ENCODE results near the gene CIAO3.
A peak's percentile ranks its signal among the peaks of the same experiment; 100 is the strongest.

The CIAO3 gene

GRCh38 chr16:705431-706188 is 35.2 kb downstream of the CIAO3 start, which contains the start of gene FBXL16:
Gene FBXL16 (minus strand): TSS chr16:705801. CDS start chr16:697405, 8,396 bp downstream.
- TF ChIP-seq, protein P1, sequence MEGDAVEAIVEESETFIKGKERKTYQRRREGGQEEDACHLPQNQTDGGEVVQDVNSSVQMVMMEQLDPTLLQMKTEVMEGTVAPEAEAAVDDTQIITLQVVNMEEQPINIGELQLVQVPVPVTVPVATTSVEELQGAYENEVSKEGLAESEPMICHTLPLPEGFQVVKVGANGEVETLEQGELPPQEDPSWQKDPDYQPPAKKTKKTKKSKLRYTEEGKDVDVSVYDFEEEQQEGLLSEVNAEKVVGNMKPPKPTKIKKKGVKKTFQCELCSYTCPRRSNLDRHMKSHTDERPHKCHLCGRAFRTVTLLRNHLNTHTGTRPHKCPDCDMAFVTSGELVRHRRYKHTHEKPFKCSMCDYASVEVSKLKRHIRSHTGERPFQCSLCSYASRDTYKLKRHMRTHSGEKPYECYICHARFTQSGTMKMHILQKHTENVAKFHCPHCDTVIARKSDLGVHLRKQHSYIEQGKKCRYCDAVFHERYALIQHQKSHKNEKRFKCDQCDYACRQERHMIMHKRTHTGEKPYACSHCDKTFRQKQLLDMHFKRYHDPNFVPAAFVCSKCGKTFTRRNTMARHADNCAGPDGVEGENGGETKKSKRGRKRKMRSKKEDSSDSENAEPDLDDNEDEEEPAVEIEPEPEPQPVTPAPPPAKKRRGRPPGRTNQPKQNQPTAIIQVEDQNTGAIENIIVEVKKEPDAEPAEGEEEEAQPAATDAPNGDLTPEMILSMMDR (IDR thresholded peaks at IDR 0.05; ENCODE audit: unreplicated experiment in 3 of 3): no peak
- Mint-ChIP-seq H3K9me3 (no peaks in the 10 kb centered on the region), H3K27me3 (ENCODE audit: low read depth) (peaks cover 84% of the 10 kb centered on the region), H3K36me3 (ENCODE audit: low read depth) (no peaks in the 10 kb centered on the region), H3K4me3 (peak within 1 kb of the TSS in 2 of 3 experiments; percentile 35 to 40), H3K4me1 (no peaks in the 10 kb centered on the region), H3K27ac (no peak within 1 kb of the TSS)

DNA sequence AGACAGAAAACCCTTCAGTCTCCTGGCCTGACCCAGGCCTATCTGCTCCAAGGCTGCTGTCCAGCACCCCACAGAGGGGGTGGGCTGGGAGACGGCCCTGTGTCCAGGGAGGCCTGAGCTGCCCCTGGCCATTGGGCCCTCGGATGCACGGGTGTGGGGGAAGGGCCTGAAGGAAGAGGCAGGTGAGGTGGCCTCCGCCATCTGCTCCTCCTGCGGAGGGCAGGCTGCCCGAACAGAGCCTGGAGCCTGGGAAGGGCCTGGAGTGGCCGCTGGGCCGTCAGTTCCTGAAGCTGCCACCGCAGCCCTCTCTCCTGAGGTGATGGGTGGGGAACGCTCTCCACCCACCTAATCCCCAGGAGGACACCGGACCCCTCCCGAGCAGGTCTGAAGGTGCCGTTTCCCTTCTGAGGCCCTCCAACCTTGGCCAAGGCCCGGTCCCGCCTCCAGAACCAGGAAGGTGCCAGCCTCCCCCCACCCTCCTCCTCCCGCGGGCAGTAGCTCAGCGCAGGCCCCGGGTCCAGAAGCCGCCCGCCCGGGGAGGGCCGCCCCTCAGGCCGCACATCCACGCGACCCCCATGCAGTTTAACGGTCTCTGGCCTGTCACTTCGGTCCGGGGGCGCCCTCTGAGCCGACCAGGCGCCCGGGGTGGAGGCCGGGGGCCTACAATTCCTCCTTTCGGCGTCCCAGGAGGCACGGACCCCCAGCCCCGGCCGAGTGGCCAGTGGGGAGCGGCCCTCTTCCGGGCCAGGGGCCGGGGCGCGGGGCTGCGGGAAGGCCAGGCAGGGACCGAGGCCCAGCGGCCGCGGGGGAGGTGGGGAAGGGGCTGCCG is 36.0 kb downstream of the CIAO3 start:
- H3K27me3 Mint-ChIP-seq (ENCODE audit: low read depth): peaks cover 84% of the 10 kb centered on the region
- no peaks in the 10 kb centered on the region for H3K36me3 Mint-ChIP-seq (ENCODE audit: low read depth)
- TF ChIP-seq, protein P1 (IDR thresholded peaks at IDR 0.05; ENCODE audit: unreplicated experiment in 3 of 3): no peak

GRCh38 chr16:704047-704446 is 36.8 kb downstream of the CIAO3 start:
- TF ChIP-seq, protein P1 (IDR thresholded peaks at IDR 0.05; ENCODE audit: unreplicated experiment in 3 of 3): no peak
- no peaks in the 10 kb centered on the region for H3K36me3 Mint-ChIP-seq (ENCODE audit: low read depth)
- no peaks in the 10 kb centered on the region for H3K9me3 Mint-ChIP-seq
- H3K27ac Mint-ChIP-seq: no peak overlapping the region
- H3K4me3 Mint-ChIP-seq: no peak overlapping the region
- H3K4me1 Mint-ChIP-seq: no peaks in the 10 kb centered on the region
- peaks cover 84% of the 10 kb centered on the region for H3K27me3 Mint-ChIP-seq (ENCODE audit: low read depth)

More for the DNA sequence above, 36.0 kb downstream of the CIAO3 start:
- no peaks in the 10 kb centered on the region for H3K9me3 Mint-ChIP-seq
- H3K4me3 Mint-ChIP-seq: peak overlapping the region in 1 of 3 experiments; percentile 41
- H3K27ac Mint-ChIP-seq: no peak overlapping the region
- H3K4me1 Mint-ChIP-seq: no peaks in the 10 kb centered on the region

- Mint-ChIP-seq H3K27me3 (ENCODE audit: low read depth) (peaks cover 84% of the 10 kb centered on the region), H3K9me3 (no peaks in the 10 kb centered on the region), H3K4me1 (no peaks in the 10 kb centered on the region), H3K4me3 (no peak overlapping the region), H3K27ac (no peak overlapping the region), H3K36me3 (ENCODE audit: low read depth) (no peaks in the 10 kb centered on the region)
- TF ChIP-seq, protein P1 (IDR thresholded peaks at IDR 0.05; ENCODE audit: unreplicated experiment in 3 of 3): no peak
Measured at GRCh38 chr16:703406-703805, 37.4 kb downstream of the CIAO3 start.

- TF ChIP-seq, protein P1 (IDR thresholded peaks at IDR 0.05; ENCODE audit: unreplicated experiment in 3 of 3): no peak
- no peaks in the 10 kb centered on the region for H3K4me1 Mint-ChIP-seq
- peaks cover 86% of the 10 kb centered on the region for H3K27me3 Mint-ChIP-seq (ENCODE audit: low read depth)
- no peak overlapping the region for H3K27ac Mint-ChIP-seq
- H3K9me3 Mint-ChIP-seq: no peaks in the 10 kb centered on the region
- no peaks in the 10 kb centered on the region for H3K36me3 Mint-ChIP-seq (ENCODE audit: low read depth)
- peak overlapping the region in 1 of 3 experiments; percentile 15 for H3K4me3 Mint-ChIP-seq
Measured at GRCh38 chr16:702341-702740, 38.5 kb downstream of the CIAO3 start.

All from nephron (organoid).